HCT116 (cell line): ENCODE measurements around the gene ST3GAL3. TPM values are rescaled to one million over a fixed set of nuclear protein-coding genes. Genes with fewer than 3 reads are reported as not detected.

Experiments used
- ATAC-seq: fragments of 200-7000 bp; cut with Tn5 transposase; 2 replicates; pipeline ENCODE4 v1.9.1; 2020; ENCODE audit warnings: mild to moderate bottlenecking, moderate library complexity
- BruUV-seq: library from RNA; stranded (reverse); fragments of 400-500 nt; replicated peaks from 2 replicates; lab custom pipeline; 2021; lab: Mats Ljungman, UMichigan
- CTCF ChIA-PET: fragments of 300-600 bp; sonication (Branson Sonifier 250); formaldehyde crosslinking; loops from one replicate; lab custom pipeline; 2021; ENCODE audit warnings: antibody characterized with exemption; lab: Charles Lee
- POLR2A ChIA-PET: fragments of 300-600, 350-600 bp; sonication (Branson Sonifier 250); formaldehyde crosslinking; loops from one replicate; lab custom pipeline; 2021; ENCODE audit warnings: antibody characterized with exemption; lab: Charles Lee
- RAD21 ChIA-PET, 2 experiments: fragments of 300-600 bp; sonication (Branson Sonifier 250); formaldehyde crosslinking; loops; one replicate each; lab custom pipeline; 2023; ENCODE audit warnings: low total read pairs in 2 of 2; ENCODE audit not compliant: uncharacterized antibody in 2 of 2, unreplicated experiment in 2 of 2, low non-redundant PET in 1 of 2; lab: Charles Lee
- DNase-seq: peaks from one replicate; pipeline ENCODE4 v3.0.0-alpha.2; 2010; ENCODE audit warnings: low read depth, low spot score
- H2AFZ ChIP-seq: fragments of 200-600 bp; shearing (Covaris generic), sonication (generic); 2 replicates; pipeline ENCODE4 v1.6.1; 2017; ENCODE audit warnings: low read depth, mixed run types, mixed read lengths, antibody characterized with exemption, low read length; ENCODE audit not compliant: poor library complexity, severe bottlenecking
- H3K27ac ChIP-seq: 2 replicates; pipeline ENCODE4 v1.5.1; 2012; ENCODE audit warnings: low read depth, low read length
- H3K27me3 ChIP-seq: fragments of 200-600 bp; sonication (generic); 2 replicates; pipeline ENCODE4 v1.6.1; 2016; ENCODE audit warnings: mixed run types, low read length, mixed read lengths; ENCODE audit not compliant: insufficient read depth
- H3K36me3 ChIP-seq, 2 experiments: fragments of 200-500 bp in 1 of 2; fragments of 200-600 bp in 1 of 2; sonication (Bioruptor generic) in 1 of 2; sonication (generic) in 1 of 2; 2 replicates each; pipeline versions ENCODE4 v1.5.1 to v1.6.1; 2014 to 2016; ENCODE audit warnings: low read length in 2 of 2, inconsistent platforms in 1 of 2, mixed read lengths in 1 of 2, mixed run types in 1 of 2; ENCODE audit not compliant: insufficient read depth in 2 of 2, control insufficient read depth in 1 of 2
- H3K4me1 ChIP-seq, 2 experiments: fragments of 200-600 bp in 1 of 2; sonication (generic) in 1 of 2; 2 replicates each; pipeline versions ENCODE4 v1.5.1 to v1.6.1; 2012 to 2017; ENCODE audit warnings: low read length in 2 of 2, inconsistent platforms in 1 of 2, mild to moderate bottlenecking in 1 of 2, mixed read lengths in 1 of 2, mixed run types in 1 of 2, moderate library complexity in 1 of 2; ENCODE audit not compliant: insufficient read depth in 2 of 2, control insufficient read depth in 1 of 2
- H3K4me2 ChIP-seq: fragments of 200-600 bp; sonication (generic); 2 replicates; pipeline ENCODE4 v1.6.1; 2017; ENCODE audit warnings: mixed run types, low read length, mixed read lengths
- H3K4me3 ChIP-seq, 2 experiments: fragments of 200-600 bp in 1 of 2; sonication (generic) in 1 of 2; replicated peaks in 1 of 2; 2 replicates each; pipeline ENCODE4 v1.5.1; 2011 to 2016; ENCODE audit warnings: low read length in 2 of 2, control low read depth in 1 of 2, low read depth in 1 of 2, mild to moderate bottlenecking in 1 of 2, mixed read lengths in 1 of 2, mixed run types in 1 of 2
- H3K79me2 ChIP-seq: fragments of 200-600 bp; sonication (generic); 2 replicates; pipeline ENCODE4 v1.6.1; 2017; ENCODE audit warnings: mild to moderate bottlenecking, mixed run types, low read length, moderate library complexity, mixed read lengths; ENCODE audit not compliant: insufficient read depth
- H3K9ac ChIP-seq: fragments of 200-600 bp; sonication (generic); 2 replicates; pipeline ENCODE4 v1.6.1; 2016; ENCODE audit warnings: low read length, mixed read lengths
- H3K9me2 ChIP-seq: fragments of 200-600 bp; sonication (generic), shearing (Covaris generic); 2 replicates; pipeline ENCODE4 v1.6.1; 2017; ENCODE audit warnings: mixed run types, mild to moderate bottlenecking, moderate library complexity; ENCODE audit not compliant: insufficient read depth
- H3K9me3 ChIP-seq, 2 experiments: fragments of 200-500 bp in 1 of 2; fragments of 200-600 bp in 1 of 2; sonication (Bioruptor generic) in 1 of 2; sonication (generic) in 1 of 2; 2 replicates each; pipeline ENCODE4 v1.6.1; 2014 to 2017; ENCODE audit warnings: low read length in 2 of 2, mixed read lengths in 2 of 2, inconsistent platforms in 1 of 2, low read depth in 1 of 2, mild to moderate bottlenecking in 1 of 2, mixed run types in 1 of 2, moderate library complexity in 1 of 2; ENCODE audit not compliant: control insufficient read depth in 1 of 2, insufficient read depth in 1 of 2
- H4K20me1 ChIP-seq: fragments of 200-600 bp; sonication (generic), shearing (Covaris generic); 2 replicates; pipeline ENCODE4 v1.6.1; 2017; ENCODE audit warnings: mixed run types, mild to moderate bottlenecking, moderate library complexity; ENCODE audit not compliant: insufficient read depth
- ATF3 ChIP-seq: IDR thresholded peaks from 2 replicates; pipeline ENCODE4 v1.6.1; 2012
- CTCF ChIP-seq, 3 experiments: fragments of 200-600 bp in 1 of 3; sonication (generic) in 1 of 3; IDR thresholded peaks in 2 of 3; conservative IDR thresholded peaks in 1 of 3; 2 replicates each; pipeline ENCODE4 v1.5.1; 2012 to 2017; ENCODE audit warnings: low read depth in 2 of 3, low read length in 2 of 3, antibody characterized with exemption in 1 of 3, borderline replicate concordance in 1 of 3, control low read depth in 1 of 3, mild to moderate bottlenecking in 1 of 3, mixed read lengths in 1 of 3, mixed run types in 1 of 3, moderate library complexity in 1 of 3; ENCODE audit not compliant: insufficient read depth in 1 of 3
- EZH2 ChIP-seq: fragments of 200-600 bp; sonication (generic); IDR thresholded peaks from 2 replicates; pipeline ENCODE4 v1.6.1; 2017; ENCODE audit warnings: antibody characterized with exemption, mixed run types
- EZH2phosphoT487 ChIP-seq: fragments of 200-600 bp; IDR thresholded peaks from 2 replicates; pipeline ENCODE4 v1.6.1; 2018; ENCODE audit warnings: antibody characterized with exemption, borderline replicate concordance
- FOSL1 ChIP-seq: IDR thresholded peaks from 2 replicates; pipeline ENCODE4 v1.6.1; 2012; ENCODE audit warnings: low read depth
- POLR2A ChIP-seq: IDR thresholded peaks from 2 replicates; pipeline ENCODE4 v1.7.0; 2011; ENCODE audit warnings: borderline replicate concordance; ENCODE audit not compliant: insufficient read depth, insufficient read length; ENCODE audit errors: extremely low read depth
- POLR2AphosphoS5 ChIP-seq: IDR thresholded peaks from 2 replicates; pipeline ENCODE4 v1.6.1; 2011; ENCODE audit warnings: mild to moderate bottlenecking, low read depth, low read length, moderate library complexity
- RAD21 ChIP-seq: IDR thresholded peaks from 2 replicates; pipeline ENCODE4 v1.6.1; 2012; ENCODE audit warnings: low read depth, mild to moderate bottlenecking
- TCF7L2 ChIP-seq: IDR thresholded peaks from 2 replicates; pipeline ENCODE4 v1.7.0; 2011; ENCODE audit warnings: borderline replicate concordance, inconsistent platforms; ENCODE audit not compliant: insufficient read depth, insufficient read length; ENCODE audit errors: extremely low read depth
- intact Hi-C: fragments of 100-400 bp; cut with micrococcal nuclease; formaldehyde crosslinking; loops from 2 replicates; pipeline ENCODE4 v1.10.0; 2022
- total RNA-seq: library from RNA; stranded (reverse); gene quantifications from one replicate; pipeline ENCODE4 v1.2.1, GENCODE V29; 2021; ENCODE audit not compliant: unreplicated experiment
- TF ChIP-seq, protein P1 (sequence below): IDR thresholded peaks from 2 replicates; pipeline ENCODE4 v1.6.1; 2011; ENCODE audit warnings: mild to moderate bottlenecking, low read length, moderate library complexity; ENCODE audit not compliant: insufficient replicate concordance; ENCODE audit errors: extremely low read depth

ST3GAL3 gene
- total RNA-seq, 1 experiment from 2014 or later: 7.2 TPM

DNA sequence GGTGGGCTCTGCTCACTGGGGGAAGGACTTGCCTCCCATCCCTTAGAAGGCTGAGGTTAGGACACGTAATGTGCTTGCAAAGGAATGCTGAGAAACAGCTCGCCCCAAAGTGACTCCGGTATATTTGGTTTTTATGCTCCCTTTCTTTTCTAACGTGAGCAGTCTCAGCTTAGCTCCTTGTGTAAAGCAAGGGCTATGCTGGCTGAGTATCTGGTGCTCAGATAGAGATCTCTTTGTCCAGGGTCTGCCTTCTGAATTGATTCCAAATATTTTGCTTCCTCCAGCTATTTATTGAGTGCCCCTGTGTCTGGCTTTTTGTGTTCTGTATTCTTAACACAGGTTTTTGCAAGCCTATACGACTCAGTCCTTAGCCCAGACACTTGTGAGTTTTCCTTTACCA is 131.7 kb downstream of the ST3GAL3 start:
- Histone ChIP-seq H3K4me1 (peaks cover 30 to 36% of the 10 kb centered on the region in 2 experiments), H3K79me2 (no peaks in the 10 kb centered on the region), H3K27ac (no peak overlapping the region), H3K9ac (no peak overlapping the region), H4K20me1 (no peaks in the 10 kb centered on the region), H3K9me2 (no peaks in the 10 kb centered on the region), H3K9me3 (no peaks in the 10 kb centered on the region), H3K27me3 (no peaks in the 10 kb centered on the region), H3K36me3 (no peaks in the 10 kb centered on the region), H3K4me2 (no peak overlapping the region), H3K4me3 (no peak overlapping the region)
- CTCF ChIA-PET: interaction anchor here (2.4 kb wide), 1 partner anchor 95 kb away, joined by 10 read pairs; the partner anchor contains the start of gene ARTN
- RAD21 ChIA-PET: no interaction called here
- DNase-seq: no peak
- POLR2A ChIA-PET: no interaction called here
- no TSS peak for BruUV-seq
- intact Hi-C loops: loop anchor here (5.0 kb wide), 1 partner anchor 93 kb away; the partner anchor contains the start of gene ARTN
- TF ChIP-seq POLR2A: no peak
- TF ChIP-seq FOSL1: no peak
- TF ChIP-seq TCF7L2: no peak
- TF ChIP-seq, protein P1, sequence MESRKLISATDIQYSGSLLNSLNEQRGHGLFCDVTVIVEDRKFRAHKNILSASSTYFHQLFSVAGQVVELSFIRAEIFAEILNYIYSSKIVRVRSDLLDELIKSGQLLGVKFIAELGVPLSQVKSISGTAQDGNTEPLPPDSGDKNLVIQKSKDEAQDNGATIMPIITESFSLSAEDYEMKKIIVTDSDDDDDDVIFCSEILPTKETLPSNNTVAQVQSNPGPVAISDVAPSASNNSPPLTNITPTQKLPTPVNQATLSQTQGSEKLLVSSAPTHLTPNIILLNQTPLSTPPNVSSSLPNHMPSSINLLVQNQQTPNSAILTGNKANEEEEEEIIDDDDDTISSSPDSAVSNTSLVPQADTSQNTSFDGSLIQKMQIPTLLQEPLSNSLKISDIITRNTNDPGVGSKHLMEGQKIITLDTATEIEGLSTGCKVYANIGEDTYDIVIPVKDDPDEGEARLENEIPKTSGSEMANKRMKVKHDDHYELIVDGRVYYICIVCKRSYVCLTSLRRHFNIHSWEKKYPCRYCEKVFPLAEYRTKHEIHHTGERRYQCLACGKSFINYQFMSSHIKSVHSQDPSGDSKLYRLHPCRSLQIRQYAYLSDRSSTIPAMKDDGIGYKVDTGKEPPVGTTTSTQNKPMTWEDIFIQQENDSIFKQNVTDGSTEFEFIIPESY: no peak
- TF ChIP-seq ATF3: no peak
- TF ChIP-seq CTCF (IDR thresholded peaks at IDR 0.05 in 2 of 3, conservative IDR thresholded peaks at IDR 0.05 in 1 of 3; ENCODE audit: borderline replicate concordance in 1 of 3, insufficient read depth in 1 of 3, low read depth in 2 of 3, low read length in 2 of 3): no peak
- TF ChIP-seq EZH2: no peak
- TF ChIP-seq EZH2phosphoT487: no peak
- no peak for TF ChIP-seq RAD21
- no peak for TF ChIP-seq POLR2AphosphoS5
- TF ChIP-seq, all 23 proteins: peak for 0
- ATAC-seq: no peak
- no peak overlapping the region for H2AFZ ChIP-seq
